NCI-H526 (cell line): Measurements from ENCODE around the gene CDCP1.

Source experiments
- DNase-seq, 2 experiments: peaks; one replicate each; lab custom pipeline; 2025; lab: John Stamatoyannopoulos, UW

Gene CDCP1

DNA sequence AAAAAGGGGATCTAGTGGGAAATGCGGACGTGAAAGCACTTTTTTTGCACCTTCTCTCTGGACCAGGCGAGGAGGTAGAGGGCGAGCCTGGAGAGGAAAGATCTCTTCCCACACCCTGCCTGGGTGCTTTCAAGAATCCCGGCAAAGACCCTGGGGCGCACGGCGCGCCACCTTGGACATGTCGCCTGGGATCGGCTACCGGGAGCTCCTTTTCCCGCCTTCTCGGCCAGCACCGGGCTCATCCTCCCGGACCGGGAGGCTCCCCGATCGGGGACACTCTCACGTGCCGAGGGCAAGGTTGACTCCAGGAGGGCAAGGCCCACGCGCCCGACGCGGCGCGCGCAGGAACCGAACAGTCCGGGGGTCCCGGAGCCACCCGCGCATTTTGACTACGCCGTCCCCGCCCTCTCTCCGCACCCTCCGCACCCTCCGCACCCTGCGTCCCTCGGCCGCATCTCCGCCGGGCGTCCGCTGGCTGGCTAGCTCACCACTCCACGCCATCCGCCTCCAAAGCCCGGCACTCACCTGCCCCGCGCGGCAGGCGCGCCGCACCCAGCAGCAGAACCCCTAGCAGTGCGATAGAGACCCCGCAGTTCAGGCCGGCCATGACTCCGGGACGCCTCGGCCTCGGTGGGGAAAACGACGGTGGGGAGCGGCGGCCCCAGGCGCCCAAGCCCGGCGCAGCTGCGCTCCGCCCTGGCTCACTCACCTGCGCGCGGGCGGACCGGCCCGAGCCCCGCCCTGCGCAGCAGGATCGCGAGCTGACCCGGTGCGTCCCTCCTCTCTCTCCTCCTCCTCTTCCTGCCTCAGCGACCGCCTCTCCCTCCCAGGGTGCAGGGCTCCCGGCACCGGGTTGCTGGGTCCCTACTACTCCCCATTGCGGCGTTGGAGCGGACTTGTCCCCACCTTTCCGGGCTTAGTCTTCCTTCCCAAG, at the start of gene CDCP1:
Gene CDCP1, minus strand, starts transcription at position 698 of the 934 bp plus-strand sequence. Its CDS starts 91 bp downstream, at position 607.
- peak; percentile 35 to 89 for DNase-seq

DNA sequence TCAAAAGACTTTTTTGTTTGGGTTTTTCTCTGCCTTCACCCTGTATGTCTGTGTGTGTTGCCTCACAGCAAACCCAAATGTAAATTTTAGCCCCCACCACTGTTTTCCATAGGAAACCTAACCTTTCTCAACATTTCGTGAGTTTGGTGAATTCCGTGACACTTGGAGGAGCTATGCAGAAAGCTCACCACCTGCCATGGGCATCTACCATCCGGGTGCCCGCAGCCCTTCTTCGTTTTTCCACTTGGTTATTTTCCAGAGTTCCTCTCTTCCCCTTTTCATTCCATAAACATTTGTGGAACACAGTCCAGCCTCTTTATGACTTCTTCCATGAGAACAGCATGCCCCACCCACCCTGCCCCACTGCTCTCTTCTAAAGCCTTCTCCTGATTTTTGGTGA, 48.6 kb upstream of the CDCP1 start:
- DNase-seq = no peak

DNA sequence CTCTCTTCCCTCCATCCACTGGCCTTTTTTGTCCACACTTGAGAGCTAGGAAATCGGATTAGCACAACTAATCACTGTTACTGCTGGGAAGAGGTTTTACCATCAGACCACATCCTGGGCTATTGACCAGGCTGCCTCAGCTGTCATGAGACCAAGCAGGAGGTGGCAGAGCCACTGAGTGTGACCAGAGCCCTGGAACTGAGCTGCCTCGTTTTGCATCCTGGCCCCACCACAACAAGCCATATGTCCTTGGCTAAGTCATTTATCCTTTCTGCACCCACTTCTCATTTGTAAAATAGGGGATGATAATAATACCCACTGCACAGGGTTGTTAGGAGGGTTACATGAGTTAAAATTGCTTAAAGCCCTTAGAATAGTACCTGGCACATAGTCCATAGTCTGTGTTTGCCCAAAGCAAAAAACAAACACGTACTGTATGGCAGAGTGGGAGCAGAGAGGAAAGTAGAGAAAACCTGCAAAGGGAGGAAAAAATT, 45.8 kb upstream of the CDCP1 start:
- no peak for DNase-seq

DNA sequence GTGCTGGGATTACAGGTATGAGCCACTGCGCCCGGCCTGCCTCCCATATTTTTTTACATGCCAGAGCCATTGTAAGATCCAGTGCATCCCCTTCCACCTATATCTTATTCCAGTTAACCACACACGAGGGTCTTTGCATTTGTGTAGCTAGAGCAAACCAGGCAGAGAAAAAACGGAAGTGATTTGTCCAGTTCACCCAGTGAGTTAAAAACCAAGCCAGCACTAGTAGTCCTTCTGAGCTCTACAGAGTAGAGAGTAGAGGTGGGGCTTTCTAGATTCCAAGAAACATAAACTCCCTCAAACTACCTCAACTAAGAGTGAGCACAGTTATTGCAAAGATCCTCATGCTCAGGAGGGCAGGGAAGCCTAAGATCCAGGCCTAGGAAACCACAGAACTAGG, 45.2 kb upstream of the CDCP1 start:
- DNase-seq = no peak

GRCh38 chr3:45188719-45189659, 42.8 kb upstream of the CDCP1 start:
- no peak for DNase-seq

- DNase-seq = no peak
Observed at GRCh38 chr3:45187694-45188141, 41.5 kb upstream of the CDCP1 start.

GRCh38 chr3:45186871-45187270, 40.7 kb upstream of the CDCP1 start:
- no peak for DNase-seq

- no peak for DNase-seq
Observed at GRCh38 chr3:45185461-45185860, 39.3 kb upstream of the CDCP1 start.

DNA sequence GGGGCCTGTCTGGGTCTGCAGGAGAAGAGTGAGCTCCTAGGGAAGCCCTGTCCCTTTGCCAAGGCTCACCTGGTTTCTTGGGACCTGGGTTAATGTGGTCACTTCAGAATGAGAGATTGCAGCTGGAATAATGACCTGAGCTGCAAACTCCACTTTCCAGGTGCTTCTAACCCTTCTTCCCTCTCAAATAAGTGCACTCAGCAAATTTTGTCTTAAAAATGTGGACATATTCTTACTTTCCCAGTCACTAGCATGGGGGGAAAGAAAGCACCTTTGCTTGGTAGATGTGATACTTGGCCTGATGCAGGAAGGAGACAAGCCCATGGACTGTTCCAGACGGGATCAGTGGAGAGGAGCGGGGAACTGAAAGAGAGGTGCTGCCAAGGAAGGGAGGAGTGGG, 38.9 kb upstream of the CDCP1 start:
- DNase-seq = no peak

- DNase-seq = no peak
Observed at GRCh38 chr3:45183872-45184262, 37.7 kb upstream of the CDCP1 start.

DNA sequence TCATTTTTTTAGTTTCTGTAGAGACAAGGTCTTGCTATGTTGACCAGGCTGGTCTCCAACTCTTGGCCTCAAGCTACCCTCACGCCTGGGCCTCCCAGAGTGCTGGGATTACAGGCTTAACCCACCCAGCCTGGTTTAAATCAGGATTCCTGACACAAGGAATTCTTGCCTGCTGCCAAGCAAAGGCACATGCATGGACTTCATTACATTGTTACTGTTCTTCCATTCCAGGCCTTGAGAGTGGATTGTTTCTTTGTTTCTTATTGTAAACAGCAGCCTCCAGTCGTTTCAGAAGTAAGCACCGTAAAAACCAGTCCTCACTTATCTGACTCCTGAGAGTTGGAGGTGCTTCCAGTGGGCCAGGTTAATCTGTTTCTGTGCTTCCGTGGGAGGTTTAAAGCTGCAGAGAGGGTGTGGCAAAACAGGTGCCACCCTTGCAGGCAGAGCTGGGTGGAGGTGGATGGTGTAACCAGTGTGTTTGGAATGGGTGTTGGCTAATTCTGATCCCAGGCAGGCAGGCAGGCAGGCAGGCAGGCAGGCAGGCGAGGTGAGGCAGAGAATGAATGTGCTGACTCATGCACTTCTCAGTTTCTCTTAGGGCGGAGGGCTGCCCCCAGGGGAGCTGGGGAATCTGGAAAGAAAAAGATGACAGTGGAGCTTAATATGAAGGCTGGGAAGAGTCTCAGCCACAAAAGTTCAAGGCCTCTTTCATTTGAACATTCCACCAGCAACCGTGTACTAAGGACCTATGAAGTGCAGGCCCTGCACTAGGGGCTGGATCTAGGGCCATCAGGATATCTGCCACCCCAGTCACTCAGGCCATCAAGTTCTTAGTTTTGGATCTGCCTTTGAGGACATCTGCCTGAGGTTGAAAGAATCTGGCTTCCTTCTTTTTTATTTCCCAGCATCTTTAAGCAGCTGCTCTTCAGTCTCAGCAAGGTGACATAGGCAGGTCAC, 37.0 kb upstream of the CDCP1 start:
- peak; percentile 40 to 75 for DNase-seq

DNA sequence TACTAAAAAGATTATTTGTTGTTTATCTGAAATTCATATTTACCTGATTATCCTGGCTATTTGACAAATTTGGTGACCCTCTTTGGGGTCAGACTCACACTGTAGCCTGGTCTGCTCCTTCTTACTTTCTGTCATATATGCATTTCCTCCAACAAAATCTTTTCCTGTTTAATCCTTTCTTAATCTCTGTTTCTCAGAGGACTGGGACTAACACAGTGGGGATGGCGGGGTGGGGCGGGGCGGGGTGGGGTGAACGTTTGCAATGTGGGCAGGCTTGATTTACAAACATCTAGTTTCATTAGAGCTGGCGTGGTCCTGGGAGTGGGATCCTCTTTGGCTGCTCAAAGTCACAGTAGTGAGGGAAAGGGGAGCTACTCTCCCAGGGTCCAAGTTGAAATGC, 35.3 kb upstream of the CDCP1 start:
- no peak for DNase-seq

GRCh38 chr3:45180899-45181298, 34.7 kb upstream of the CDCP1 start:
- DNase-seq = no peak

- no peak for DNase-seq
Observed at GRCh38 chr3:45180051-45180450, 33.9 kb upstream of the CDCP1 start.

- DNase-seq = peak; percentile 67 to 89
Observed at GRCh38 chr3:45179163-45179562, 33.0 kb upstream of the CDCP1 start.

DNA sequence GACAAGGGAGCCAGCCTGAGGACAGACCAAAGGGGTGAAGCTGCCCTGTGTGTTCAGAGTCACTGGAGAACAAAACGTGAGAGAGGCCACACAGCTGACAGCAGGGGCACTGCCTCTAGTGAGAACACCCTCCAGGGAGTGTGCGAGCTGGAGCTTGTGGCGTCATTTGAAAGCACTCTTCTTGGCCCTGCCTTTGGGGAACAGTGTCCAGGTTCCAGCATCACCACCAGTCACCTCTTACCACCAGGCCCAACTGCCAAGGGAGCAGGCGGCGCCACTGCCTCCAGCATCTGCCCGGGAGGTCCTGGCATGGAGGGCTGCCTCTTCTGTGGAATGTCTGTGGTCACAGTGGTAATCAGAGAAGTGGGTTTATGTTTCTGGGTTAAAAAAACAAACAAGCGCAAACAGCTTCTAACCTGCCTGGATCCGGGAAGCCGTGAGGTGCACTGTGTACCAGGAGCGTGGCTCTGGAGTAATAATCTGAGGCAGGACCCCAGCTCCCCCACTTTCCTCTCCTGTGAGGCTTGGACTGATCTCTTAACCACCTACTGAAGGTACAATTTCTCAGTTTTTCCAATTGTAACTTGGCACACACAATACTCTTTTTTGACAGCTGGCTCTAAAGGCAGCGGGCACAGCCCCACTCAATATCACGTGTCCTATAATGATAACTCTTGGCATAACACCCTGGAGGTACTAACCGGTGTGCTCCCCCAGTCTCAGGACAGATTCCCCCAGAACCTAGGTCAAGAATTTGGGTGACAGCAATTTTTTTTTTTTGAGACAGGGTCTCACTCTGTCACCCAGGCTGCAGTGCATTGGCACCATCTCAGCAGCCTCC, 32.2 kb upstream of the CDCP1 start:
- peak in 1 of 2 experiments; percentile 27 for DNase-seq

DNA sequence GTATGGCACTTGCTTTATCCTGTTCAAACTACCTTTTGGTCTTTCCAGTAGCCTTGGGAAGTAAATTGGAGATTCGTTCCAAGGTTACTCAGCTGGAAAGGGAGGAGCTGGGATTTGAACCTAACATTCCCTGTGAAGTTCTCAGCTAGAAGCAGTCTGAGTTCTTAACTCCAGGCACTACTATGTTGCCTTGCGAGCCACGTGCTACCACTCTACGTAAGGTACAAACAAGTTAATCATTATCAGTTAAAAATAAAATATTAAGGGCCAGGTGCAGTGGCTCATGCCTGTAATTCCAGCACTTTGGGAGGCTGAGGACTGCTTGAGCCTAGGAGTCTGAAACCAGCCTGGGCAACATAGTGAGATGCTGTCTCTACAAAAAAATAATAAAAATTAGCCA, 30.7 kb upstream of the CDCP1 start:
- no peak for DNase-seq

DNA sequence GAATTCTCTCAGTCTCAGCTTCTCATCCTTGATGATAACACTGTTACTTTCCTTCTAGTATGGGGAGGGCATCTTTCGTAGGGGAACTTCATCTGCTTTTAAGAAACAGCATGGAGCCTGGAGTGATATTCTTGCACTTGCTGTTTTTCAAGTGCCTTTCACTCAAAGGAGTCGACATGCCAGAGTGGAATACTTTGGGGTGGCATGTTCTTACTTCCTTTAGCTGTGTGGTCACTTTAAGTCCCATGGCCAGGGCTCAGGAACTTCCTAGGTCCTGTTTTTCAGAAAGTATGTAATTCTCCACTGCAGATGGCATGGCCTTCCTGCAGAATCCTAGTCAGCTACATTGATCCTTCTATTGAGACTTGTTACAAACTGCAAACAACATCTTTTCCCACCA, 28.1 kb upstream of the CDCP1 start:
- no peak for DNase-seq

GRCh38 chr3:45173776-45174175, 27.6 kb upstream of the CDCP1 start:
- no peak for DNase-seq

DNA sequence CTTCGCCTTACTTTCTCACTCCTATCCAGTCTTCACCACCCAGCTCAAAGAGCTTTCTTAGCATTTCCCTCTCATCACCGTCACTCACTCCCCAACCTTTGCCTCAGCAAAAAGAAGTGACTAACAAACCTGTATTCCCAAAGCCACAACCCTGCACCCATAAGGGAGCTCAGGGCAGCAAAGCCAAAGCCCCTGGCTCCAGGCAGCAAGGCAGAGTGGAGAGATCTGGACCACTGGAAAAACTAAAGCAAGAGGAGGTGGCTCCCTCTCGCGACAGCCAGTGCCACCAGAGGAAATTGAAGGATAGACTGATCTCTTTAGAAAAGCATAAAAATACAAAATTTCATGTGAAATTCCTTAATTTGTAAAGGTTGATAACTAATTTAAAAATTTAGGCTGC, 25.1 kb upstream of the CDCP1 start:
- DNase-seq = no peak
